Kidney tubule cell (primary cell): Measurements from ENCODE around the gene NUSAP1.
A peak's percentile ranks its signal among the peaks of the same experiment; 100 is the strongest.
"Not testable (repeated sequence)": the region's sequence is repeated elsewhere in the genome, so short reads cannot be mapped to it uniquely, and the experiment has no call there.

ENCODE experiments used
- DNase-seq: peaks from one replicate; pipeline ENCODE4 v3.0.0-alpha.2; 2018; ENCODE audit warnings: low spot score

The NUSAP1 gene

GRCh38 chr15:41333026-41333562, 413 bp downstream of the NUSAP1 start:
- peak; percentile 69 for DNase-seq

DNA sequence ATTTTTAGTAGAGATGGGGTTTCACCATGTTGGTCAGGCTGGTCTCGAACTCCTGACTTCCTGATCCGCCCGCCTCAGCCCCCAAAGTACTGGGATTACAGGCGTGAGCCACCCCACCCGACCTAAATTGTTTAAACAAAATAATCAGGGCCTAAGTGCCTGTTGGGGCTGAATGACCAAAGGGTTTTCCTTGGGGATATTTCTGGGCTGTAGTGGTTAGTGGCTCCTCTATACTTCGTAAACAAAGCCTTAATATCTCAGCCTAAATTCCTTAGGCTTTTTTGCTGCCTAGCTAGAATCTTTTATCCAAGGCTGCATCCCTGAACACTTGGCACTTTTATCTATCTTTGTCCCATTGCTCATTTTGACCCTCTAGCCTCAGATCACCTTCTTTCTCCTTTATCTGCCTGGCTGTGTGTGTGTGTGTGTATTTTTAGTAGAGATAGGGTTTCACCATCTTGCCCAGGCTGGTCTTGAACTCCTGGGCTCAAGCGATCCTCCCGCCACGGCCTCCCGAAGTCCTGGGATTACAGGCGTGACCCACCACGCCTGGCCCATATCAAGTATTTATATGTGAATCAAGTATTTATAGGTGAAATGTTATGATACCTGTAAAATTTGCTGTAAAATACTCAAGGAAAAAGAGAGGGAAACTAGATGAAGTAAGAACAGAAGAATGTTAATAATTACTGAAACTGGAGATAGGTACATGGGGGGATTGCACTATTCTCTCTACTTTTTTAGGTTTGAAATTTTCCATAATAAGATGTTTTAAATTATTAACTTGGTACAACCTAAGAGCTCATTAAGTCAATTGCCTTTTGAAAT, 1.8 kb downstream of the NUSAP1 start:
- no peak for DNase-seq

DNA sequence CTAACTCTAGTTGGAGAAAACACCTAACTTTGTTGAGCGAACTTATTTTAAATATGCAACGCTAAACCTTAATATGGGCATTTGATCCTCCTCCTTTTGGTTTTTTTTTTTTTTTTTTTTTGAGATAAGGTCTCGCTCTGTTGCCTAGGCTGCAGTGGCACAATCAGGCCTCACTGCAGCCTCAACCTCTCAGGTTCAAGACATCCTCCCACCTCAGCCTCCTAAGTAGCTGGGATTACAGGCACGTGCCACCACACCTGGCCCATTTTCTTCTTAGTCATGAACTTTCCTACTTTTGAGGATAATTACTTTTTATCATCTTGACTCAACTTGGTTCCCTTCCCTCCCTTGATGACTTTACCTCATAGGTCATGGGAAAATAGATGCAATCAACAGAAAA, 3.9 kb downstream of the NUSAP1 start:
- DNase-seq, result no peak

DNA sequence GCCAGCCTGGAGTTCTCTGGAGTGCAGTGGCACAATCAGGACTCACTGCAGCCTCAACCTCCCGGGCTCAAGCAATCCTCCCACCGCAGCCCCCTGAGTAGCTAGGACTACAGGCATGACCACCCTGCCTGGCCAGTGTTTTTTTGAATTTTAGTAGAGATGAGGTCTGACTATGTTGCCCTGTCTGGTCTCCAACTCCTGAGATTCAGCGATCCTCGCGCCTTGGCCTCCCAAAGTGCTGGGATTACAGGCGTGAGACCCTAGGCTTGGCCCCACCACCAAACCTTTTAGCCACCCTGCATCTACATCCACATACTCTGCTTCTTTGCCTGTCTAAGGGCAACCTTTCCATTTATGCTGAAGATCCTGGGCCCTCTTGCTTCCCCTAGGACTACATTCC, 4.4 kb downstream of the NUSAP1 start:
- no peak for DNase-seq

- no peak for DNase-seq
These were observed 5.2 kb downstream of the NUSAP1 start for GRCh38 chr15:41337631-41338522.

DNA sequence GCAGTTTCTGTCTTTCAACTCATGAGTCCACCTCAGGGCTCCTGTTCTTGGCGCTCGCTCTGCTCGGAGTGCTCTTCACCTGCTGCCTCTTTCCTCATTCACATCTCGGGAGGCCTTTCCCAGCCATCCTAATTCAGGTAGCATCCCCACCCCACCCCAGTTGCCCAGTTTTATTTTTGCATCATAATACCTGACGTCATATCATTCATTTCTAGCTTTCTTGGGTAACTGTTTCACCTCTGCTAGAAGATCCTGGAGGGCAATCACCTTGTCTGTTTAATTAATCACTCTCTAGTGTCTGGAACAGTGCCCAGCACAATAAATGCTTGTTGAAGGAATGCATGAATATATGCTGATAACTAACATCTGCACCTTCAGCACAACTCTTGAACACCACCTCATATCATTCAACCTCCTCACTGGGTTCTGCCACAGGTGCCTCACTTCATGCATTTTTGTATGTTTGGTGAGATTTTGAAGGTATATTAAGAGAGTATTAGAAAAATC, 7.6 kb downstream of the NUSAP1 start:
- peak; percentile 32 for DNase-seq

DNA sequence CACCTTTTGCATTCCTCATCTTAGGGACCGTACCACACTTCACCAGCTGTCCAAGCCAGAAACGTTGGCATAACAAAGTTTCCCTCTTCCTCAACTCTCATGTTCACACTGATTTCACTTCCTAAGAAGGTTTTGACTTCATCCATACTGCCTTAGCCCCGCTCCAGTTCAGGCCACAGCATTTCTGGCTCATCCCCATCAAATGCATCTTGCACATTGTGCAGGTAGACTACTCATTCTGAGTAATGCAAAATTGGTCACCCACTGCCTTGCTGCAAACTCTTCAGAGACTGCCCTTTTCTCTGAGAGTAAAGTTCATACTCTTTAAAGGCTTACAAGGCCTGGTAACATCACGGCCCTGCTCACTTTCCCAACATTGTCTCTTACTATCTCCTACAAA, 8.8 kb downstream of the NUSAP1 start:
- peak; percentile 54 for DNase-seq

DNA sequence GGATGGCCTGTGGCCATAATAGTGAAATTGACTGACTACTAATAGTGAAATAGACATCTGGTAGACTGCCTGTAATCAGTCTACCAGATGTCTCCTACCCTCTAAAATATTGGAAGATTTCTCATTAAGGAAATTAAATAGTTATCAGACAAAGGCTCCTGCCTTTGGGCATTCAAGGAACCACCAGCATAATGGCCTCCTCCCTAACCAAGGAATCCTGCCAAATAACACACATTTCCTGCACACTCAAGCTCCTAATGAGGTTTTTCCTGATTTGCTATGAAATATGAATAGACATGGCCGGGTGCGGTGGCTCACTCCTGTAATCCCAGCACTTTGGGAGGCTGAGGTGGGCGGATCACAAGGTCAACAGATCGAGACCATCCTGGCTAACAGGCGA, 14.6 kb downstream of the NUSAP1 start:
- DNase-seq, result no peak

DNA sequence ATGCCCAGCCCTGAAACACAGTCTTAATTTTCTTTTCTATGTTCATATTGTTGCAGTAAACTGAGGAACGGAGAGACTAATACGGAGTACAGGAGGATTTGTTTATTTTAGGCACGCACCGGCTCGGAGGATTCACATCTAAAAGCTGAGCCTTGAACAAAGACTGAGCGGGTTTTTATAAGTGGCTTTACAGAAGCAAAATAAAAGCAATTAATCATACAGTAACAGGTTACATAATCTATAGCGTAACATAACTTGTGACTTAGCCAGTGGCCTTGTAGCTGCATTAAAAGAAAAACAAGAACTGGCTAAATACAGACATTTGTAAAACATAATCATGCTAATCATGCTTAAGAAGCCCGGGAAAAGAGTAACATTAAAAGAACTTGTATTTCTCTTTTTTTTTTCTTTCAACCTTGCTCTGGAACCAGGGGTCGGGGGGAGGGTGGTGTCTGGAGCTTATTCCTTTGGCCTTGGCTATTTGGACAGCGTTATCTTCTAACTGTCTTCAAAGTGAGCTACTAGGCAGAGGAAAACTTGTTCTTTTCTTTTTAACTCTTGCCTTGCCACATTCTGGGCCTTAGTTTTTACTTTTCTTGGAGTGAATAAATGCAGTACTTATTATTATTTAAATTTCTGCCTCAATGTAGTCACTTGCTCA, 17.5 kb downstream of the NUSAP1 start:
- no peak for DNase-seq

DNA sequence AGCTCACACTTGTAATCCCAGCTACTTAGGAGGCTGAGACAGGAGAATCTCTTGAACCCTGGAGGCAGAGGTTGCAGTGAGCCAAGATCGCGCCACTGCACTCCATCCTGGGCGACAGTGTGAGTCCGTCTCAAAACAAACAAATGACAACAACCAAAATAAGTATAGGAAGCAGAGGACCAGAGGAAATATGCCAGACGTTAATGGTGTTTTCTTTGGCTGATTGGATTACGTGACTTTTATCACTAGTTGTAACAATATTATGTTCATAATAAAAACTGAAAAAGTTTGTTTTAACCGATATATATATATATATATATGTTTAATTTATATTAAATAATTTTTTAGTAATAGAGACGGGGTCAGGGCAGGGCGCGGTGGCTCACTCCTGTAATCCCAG, 21.7 kb downstream of the NUSAP1 start:
- no peak for DNase-seq

DNA sequence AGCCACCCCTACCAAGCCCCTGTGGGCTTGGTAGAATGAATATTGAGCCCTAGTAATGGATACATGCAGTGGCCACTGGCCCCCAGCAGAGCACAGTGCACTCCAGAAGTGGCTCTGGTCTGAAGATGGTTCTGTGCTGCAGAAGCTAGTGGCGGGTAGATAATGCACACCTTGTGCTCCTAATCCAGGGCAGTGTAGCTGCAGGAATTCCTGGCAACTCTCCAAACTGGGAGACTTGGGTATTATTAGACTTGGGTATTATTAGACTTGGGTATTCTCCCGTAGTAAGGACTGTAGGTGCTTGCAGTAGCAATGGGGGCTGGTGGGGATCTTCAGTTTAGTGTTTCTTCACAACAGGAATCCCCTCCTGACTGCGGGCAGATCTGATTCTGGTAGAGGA, 34.7 kb downstream of the NUSAP1 start:
- no peak for DNase-seq

GRCh38 chr15:41377978-41378377, 45.3 kb downstream of the NUSAP1 start:
- peak; percentile 40 for DNase-seq

GRCh38 chr15:41383974-41384749, 51.5 kb downstream of the NUSAP1 start:
- not testable (repeated sequence) for DNase-seq

GRCh38 chr15:41387646-41388045, 55.0 kb downstream of the NUSAP1 start:
- no peak for DNase-seq

- no peak for DNase-seq
These were observed 60.0 kb downstream of the NUSAP1 start for GRCh38 chr15:41392659-41393058.

- no peak for DNase-seq
These were observed 62.2 kb downstream of the NUSAP1 start for GRCh38 chr15:41394924-41395323.

- no peak for DNase-seq
These were observed 63.4 kb downstream of the NUSAP1 start for GRCh38 chr15:41396111-41396510.

GRCh38 chr15:41401904-41402267, 69.2 kb downstream of the NUSAP1 start:
- DNase-seq, result no peak

DNA sequence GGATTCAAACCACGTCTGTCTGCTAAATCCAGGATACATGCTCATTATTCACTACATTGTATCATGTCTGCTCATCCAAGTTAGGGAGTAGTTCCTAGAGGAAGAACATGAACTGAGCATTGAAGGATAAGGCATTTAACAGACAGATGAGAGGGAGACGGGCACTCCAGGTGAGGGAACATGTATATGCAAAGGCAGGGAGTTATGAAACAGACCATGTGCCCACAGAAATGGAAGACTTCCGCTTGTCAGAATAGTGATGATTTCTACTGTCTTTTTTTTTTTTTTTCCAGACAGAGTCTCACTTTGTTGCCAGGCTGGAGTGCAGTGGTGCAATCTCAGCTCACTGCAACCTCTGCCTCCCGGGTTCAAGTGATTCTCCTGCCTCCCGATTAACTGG, 74.7 kb downstream of the NUSAP1 start:
- no peak for DNase-seq

DNA sequence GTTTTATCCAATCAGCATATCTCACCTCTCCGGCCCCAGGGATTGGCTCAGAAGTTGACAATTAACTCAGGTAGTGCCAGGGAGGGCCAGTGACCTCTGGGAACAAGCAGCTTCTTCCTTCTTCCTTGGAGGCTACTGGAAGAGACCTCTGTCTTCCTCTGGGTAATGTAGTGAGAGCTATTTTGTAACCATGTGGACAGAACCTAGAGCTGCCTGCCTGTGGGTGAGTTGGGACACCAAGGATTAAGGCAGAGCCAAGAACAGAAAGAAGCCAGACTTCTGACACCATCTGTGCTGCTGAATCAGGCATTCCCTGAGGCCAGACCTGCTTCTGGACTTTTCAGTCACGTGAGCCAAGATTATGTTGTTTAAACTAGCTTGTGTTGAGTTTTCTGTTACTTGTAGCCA, 75.6 kb downstream of the NUSAP1 start:
- DNase-seq, result peak; percentile 20

- no peak for DNase-seq
These were observed 78.3 kb downstream of the NUSAP1 start for GRCh38 chr15:41411031-41411430.
